HUES48 (cell line): ENCODE measurements around the gene ITGB3BP.

Experiments
- H3K27ac ChIP-seq: one replicate; pipeline ENCODE4 v1.7.0; 2013; ENCODE audit warnings: low read depth, low read length, inconsistent platforms
- H3K27me3 ChIP-seq: 2 replicates; pipeline ENCODE4 v1.6.1; 2013; ENCODE audit warnings: mild to moderate bottlenecking, low read length; ENCODE audit not compliant: control insufficient read depth, insufficient read depth
- H3K36me3 ChIP-seq: 2 replicates; pipeline ENCODE4 v1.6.1; 2013; ENCODE audit warnings: low read length; ENCODE audit not compliant: control insufficient read depth, insufficient read depth
- H3K4me1 ChIP-seq: 2 replicates; pipeline ENCODE4 v1.6.1; 2013; ENCODE audit warnings: mild to moderate bottlenecking, low read length; ENCODE audit not compliant: control insufficient read depth, insufficient read depth
- H3K4me3 ChIP-seq: 2 replicates; pipeline ENCODE4 v1.5.1; 2013; ENCODE audit warnings: mild to moderate bottlenecking, low read depth, low read length
- H3K9ac ChIP-seq: 2 replicates; pipeline ENCODE4 v1.6.1; 2013; ENCODE audit warnings: mild to moderate bottlenecking, low read depth, low read length, moderate library complexity
- H3K9me3 ChIP-seq: 2 replicates; pipeline ENCODE4 v1.6.1; 2013; ENCODE audit warnings: low read length; ENCODE audit not compliant: control insufficient read depth, insufficient read depth

The ITGB3BP gene

GRCh38 chr1:63547621-63548294 lies 24.7 kb upstream of the ITGB3BP start:
- Histone ChIP-seq H3K9me3 (no peaks in the 10 kb centered on the region), H3K4me3 (no peak overlapping the region), H3K9ac (no peak overlapping the region), H3K4me1 (no peaks in the 10 kb centered on the region), H3K27me3 (no peaks in the 10 kb centered on the region), H3K27ac (no peak overlapping the region), H3K36me3 (no peaks in the 10 kb centered on the region)

- H3K27me3 ChIP-seq: no peaks in the 10 kb centered on the region
- H3K9ac ChIP-seq: no peak overlapping the region
- H3K4me1 ChIP-seq: no peaks in the 10 kb centered on the region
- no peak overlapping the region for H3K27ac ChIP-seq
- no peaks in the 10 kb centered on the region for H3K9me3 ChIP-seq
- H3K36me3 ChIP-seq: no peaks in the 10 kb centered on the region
- H3K4me3 ChIP-seq: no peak overlapping the region
Measured at GRCh38 chr1:63545780-63546179, 22.8 kb upstream of the ITGB3BP start.

DNA sequence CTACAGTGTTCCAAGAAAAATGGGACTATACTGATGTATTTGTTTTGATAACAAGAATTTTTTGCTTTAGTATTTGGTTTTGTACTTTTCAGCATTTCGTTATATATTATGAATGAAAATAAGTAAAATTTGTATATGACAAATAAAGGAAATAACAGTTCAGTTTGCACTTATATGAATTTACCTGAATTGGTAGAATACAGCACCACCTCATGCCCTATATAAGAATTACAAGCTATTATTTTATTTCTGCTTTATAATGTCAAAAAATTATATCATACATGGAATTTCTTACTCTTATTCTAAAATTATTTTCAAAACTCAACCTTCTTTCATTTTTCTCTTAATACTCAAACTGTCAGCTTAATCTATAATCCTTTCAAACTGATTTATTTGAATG lies 14.9 kb upstream of the ITGB3BP start:
- H3K9me3 ChIP-seq: no peaks in the 10 kb centered on the region
- H3K27ac ChIP-seq: no peak overlapping the region
- H3K4me1 ChIP-seq: peaks cover 17% of the 10 kb centered on the region
- no peak overlapping the region for H3K4me3 ChIP-seq
- no peak overlapping the region for H3K9ac ChIP-seq
- peaks cover 10% of the 10 kb centered on the region; the same call in 1 of the 2 replicates for H3K36me3 ChIP-seq
- H3K27me3 ChIP-seq: no peaks in the 10 kb centered on the region

DNA sequence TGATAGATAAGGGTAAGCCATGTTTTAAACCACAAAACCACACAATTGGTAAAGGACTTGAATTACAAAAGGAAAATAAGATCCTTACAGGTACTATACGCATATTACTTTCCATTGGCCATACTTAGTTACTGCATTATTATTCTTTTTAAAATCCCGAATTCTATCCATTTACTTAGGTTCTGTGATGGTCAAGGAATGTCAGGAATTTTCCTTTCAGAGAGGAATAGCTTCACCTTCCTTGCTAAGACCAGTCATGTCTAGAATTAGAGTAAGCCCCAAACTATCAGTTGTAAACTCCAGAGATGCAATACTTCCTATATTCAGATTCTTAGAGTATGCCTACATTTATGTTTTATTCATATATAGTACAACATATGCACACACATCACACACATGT lies 14.0 kb upstream of the ITGB3BP start:
- Histone ChIP-seq H3K27ac (no peak overlapping the region), H3K9ac (no peak overlapping the region), H3K9me3 (no peaks in the 10 kb centered on the region), H3K4me3 (peak overlapping the region; percentile 10; the same call in 1 of the 2 replicates), H3K4me1 (peaks cover 17% of the 10 kb centered on the region), H3K27me3 (no peaks in the 10 kb centered on the region), H3K36me3 (peaks cover 15% of the 10 kb centered on the region)

DNA sequence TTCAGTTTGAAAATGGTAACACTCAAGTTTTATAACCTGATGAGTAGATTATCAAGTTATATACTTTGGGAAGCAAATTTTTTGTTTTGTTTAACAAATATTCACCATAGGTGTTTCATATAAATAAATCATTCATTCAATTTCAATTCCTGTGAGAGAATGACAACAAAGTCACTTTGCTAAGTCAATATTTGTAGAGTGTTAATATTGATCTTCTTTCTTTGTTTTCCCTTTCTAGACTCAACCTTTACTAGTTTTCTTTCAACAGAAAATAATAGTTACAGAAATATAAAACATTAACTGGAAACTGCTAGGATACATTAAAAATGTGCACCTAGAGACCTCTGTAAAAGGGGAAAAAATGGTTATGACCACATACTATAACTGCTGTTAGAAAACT lies 11.4 kb upstream of the ITGB3BP start:
- Histone ChIP-seq H3K4me3 (no peak overlapping the region), H3K9ac (no peak overlapping the region), H3K4me1 (peaks cover 17% of the 10 kb centered on the region), H3K27me3 (no peaks in the 10 kb centered on the region), H3K36me3 (peaks cover 15% of the 10 kb centered on the region), H3K9me3 (no peaks in the 10 kb centered on the region), H3K27ac (no peak overlapping the region)

GRCh38 chr1:63533931-63534330 lies 10.9 kb upstream of the ITGB3BP start:
- no peaks in the 10 kb centered on the region for H3K27me3 ChIP-seq
- no peak overlapping the region for H3K9ac ChIP-seq
- no peak overlapping the region for H3K4me3 ChIP-seq
- H3K4me1 ChIP-seq: peaks cover 17% of the 10 kb centered on the region
- peaks cover 15% of the 10 kb centered on the region for H3K36me3 ChIP-seq
- no peak overlapping the region for H3K27ac ChIP-seq
- H3K9me3 ChIP-seq: no peaks in the 10 kb centered on the region

DNA sequence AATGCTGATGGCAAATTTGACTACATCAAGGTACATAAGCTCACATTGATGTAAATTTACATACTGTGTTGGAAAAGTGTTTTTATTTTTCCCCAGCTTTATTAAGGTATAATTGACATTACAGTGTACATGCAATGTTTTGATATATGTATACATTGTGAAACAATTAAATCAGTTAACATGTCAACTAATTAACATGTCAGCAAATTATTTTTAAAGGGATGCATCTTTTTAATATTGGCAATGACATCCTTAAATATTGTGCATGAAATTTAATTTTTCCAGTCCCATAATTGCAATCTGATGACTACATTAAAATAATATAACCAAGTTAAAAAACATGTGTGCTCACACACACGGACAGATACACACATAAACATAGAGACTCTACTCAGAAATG lies 9.7 kb upstream of the ITGB3BP start:
- H3K27me3 ChIP-seq: no peaks in the 10 kb centered on the region
- H3K4me1 ChIP-seq: peaks cover 17% of the 10 kb centered on the region
- H3K27ac ChIP-seq: no peak overlapping the region
- no peak overlapping the region for H3K9ac ChIP-seq
- H3K9me3 ChIP-seq: no peaks in the 10 kb centered on the region
- H3K4me3 ChIP-seq: no peak overlapping the region
- peaks cover 15% of the 10 kb centered on the region for H3K36me3 ChIP-seq

DNA sequence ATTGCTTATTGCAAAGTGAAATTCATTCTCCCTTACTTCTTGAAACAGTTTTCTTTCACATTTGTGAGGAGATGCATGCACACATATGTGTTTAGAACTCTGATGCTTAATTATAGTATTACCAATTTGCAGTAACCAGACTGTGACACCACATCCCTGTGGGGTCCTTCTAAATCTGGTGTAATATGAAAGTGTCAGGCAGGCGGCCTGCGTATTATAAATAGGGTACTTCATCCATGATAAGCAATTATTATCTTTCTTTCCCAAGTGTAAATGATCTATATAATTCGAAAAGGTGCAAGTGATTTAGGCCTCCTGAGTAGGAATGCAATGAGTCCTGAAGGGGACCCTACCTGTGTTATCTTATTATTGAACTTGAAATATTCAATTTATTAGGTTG lies 1.2 kb upstream of the ITGB3BP start:
- Histone ChIP-seq H3K9me3 (no peaks in the 10 kb centered on the region), H3K4me1 (peaks cover 10% of the 10 kb centered on the region), H3K4me3 (peak overlapping the region; percentile 81), H3K27ac (no peak overlapping the region), H3K36me3 (no peaks in the 10 kb centered on the region), H3K27me3 (no peaks in the 10 kb centered on the region), H3K9ac (no peak overlapping the region)

- Histone ChIP-seq H3K36me3 (no peaks in the 10 kb centered on the region), H3K4me1 (peaks cover 10% of the 10 kb centered on the region), H3K27ac (peak overlapping the region; percentile 96), H3K4me3 (peak overlapping the region; percentile 81), H3K9ac (peak overlapping the region; percentile 72), H3K27me3 (no peaks in the 10 kb centered on the region), H3K9me3 (no peaks in the 10 kb centered on the region)
Measured at GRCh38 chr1:63523738-63524137, 713 bp upstream of the ITGB3BP start.

DNA sequence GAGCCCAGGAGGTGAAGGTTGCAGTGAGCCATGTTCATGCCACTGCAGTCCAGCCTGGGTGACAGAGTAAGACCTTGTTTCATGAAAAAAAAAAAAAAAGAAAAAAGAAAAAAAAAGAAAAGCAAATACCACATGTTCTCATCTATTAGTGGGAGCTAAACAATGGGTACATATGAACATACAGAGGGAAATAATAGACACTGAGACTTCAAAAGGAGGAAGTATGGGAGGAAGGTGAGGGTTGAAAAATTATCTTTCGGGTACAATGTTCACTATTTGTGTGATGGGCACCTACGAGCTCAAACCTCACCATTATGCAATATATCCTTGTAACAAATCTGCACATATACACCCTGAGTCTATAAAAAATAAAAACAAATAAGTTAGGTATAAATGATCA lies 6.4 kb downstream of the ITGB3BP start:
- H3K27ac ChIP-seq: no peak overlapping the region
- no peaks in the 10 kb centered on the region for H3K9me3 ChIP-seq
- no peak overlapping the region for H3K4me3 ChIP-seq
- H3K27me3 ChIP-seq: no peaks in the 10 kb centered on the region
- no peaks in the 10 kb centered on the region for H3K36me3 ChIP-seq
- H3K4me1 ChIP-seq: no peaks in the 10 kb centered on the region
- no peak overlapping the region for H3K9ac ChIP-seq

- H3K9me3 ChIP-seq: no peaks in the 10 kb centered on the region
- H3K9ac ChIP-seq: no peak overlapping the region
- peaks cover 21% of the 10 kb centered on the region for H3K36me3 ChIP-seq
- no peak overlapping the region for H3K27ac ChIP-seq
- H3K4me3 ChIP-seq: no peak overlapping the region
- no peaks in the 10 kb centered on the region for H3K27me3 ChIP-seq
- no peaks in the 10 kb centered on the region for H3K4me1 ChIP-seq
Measured at GRCh38 chr1:63512584-63512983, 10.4 kb downstream of the ITGB3BP start.
